HepG2 (cell line): ENCODE data around the gene KIAA1217. TPM values are rescaled to one million over a fixed set of nuclear protein-coding genes. Genes with fewer than 3 reads are reported as not detected.

Experiments
- ATAC-seq: fragments of 200-7000 bp; cut with Tn5 transposase; 3 replicates; pipeline ENCODE4 v1.9.1; 2020; ENCODE audit warnings: mild to moderate bottlenecking, moderate library complexity
- BruUV-seq: library from RNA; stranded (reverse); fragments of 400-500 nt; replicated peaks from 2 replicates; lab custom pipeline; 2021; lab: Mats Ljungman, UMichigan
- CTCF ChIA-PET: fragments of 300-600 bp; formaldehyde crosslinking; extraction: SDS; loops from one replicate; lab custom pipeline; 2021; ENCODE audit warnings: low total read pairs, inconsistent platforms, low intra/inter-chr PET ratio; lab: Yijun Ruan, JAX
- POLR2A ChIA-PET: fragments of 350-600 bp; sonication (Branson Sonifier 250); formaldehyde crosslinking; loops from one replicate; lab custom pipeline; 2020; ENCODE audit warnings: antibody characterized with exemption, inconsistent platforms; lab: Yijun Ruan, JAX
- DNase-seq: peaks from one replicate; pipeline ENCODE4 v3.0.0-alpha.2; 2015; ENCODE audit warnings: low spot score
- FAIRE-seq: peaks from 3 replicates; lab custom pipeline; 2011; peaks lifted over from hg19 to GRCh38; lab: Jason Lieb, UNC
- H2AFZ ChIP-seq: one replicate; pipeline ENCODE4 v1.6.1; 2011; ENCODE audit warnings: low read length, inconsistent platforms
- H3K27ac ChIP-seq: fragments of 300-600 bp; 3 replicates; pipeline ENCODE4 v1.8.0; 2011; ENCODE audit warnings: mixed run types, mild to moderate bottlenecking, mixed read lengths, low read length, inconsistent platforms; ENCODE audit not compliant: insufficient read depth; ENCODE audit errors: extremely low read length
- H3K27me3 ChIP-seq, 2 experiments: fragments of 200-600 bp in 1 of 2; 2 replicates in 1 of 2; 3 replicates in 1 of 2; pipeline versions ENCODE4 v1.6.0 to v1.8.0; 2011; ENCODE audit warnings: low read length in 2 of 2, mild to moderate bottlenecking in 2 of 2, moderate library complexity in 2 of 2, inconsistent platforms in 1 of 2; ENCODE audit not compliant: insufficient read depth in 2 of 2, control insufficient read depth in 1 of 2
- H3K36me3 ChIP-seq, 2 experiments: fragments of 200-600 bp in 1 of 2; replicated peaks in 1 of 2; 2 replicates in 1 of 2; 3 replicates in 1 of 2; pipeline versions ENCODE4 v1.5.1 to v1.8.0; 2011; ENCODE audit warnings: low read length in 2 of 2, inconsistent platforms in 1 of 2; ENCODE audit not compliant: insufficient read depth in 2 of 2, control insufficient read depth in 1 of 2
- H3K4me1 ChIP-seq: 2 replicates; pipeline ENCODE4 v1.5.1; 2012; ENCODE audit warnings: low read length, inconsistent platforms; ENCODE audit not compliant: insufficient read depth
- H3K4me2 ChIP-seq: 2 replicates; pipeline ENCODE4 v1.6.0; 2011; ENCODE audit warnings: low read depth, low read length, inconsistent platforms
- H3K4me3 ChIP-seq, 3 experiments: fragments of 200-600 bp in 1 of 3; sonication (generic), shearing (Covaris generic) in 1 of 3; replicated peaks in 1 of 3; 2 replicates each; pipeline ENCODE4 v1.5.1; 2011 to 2016; ENCODE audit warnings: low read length in 3 of 3, inconsistent platforms in 2 of 3, low read depth in 2 of 3, mild to moderate bottlenecking in 2 of 3, control low read depth in 1 of 3, mixed read lengths in 1 of 3; ENCODE audit not compliant: insufficient read depth in 1 of 3
- H3K79me2 ChIP-seq: one replicate; pipeline ENCODE4 v1.6.1; 2011; ENCODE audit warnings: low read length, inconsistent platforms; ENCODE audit not compliant: insufficient read depth
- H3K9ac ChIP-seq: 2 replicates; pipeline ENCODE4 v1.6.0; 2011; ENCODE audit warnings: mild to moderate bottlenecking, low read depth, low read length, inconsistent platforms; ENCODE audit not compliant: insufficient read depth
- H3K9me3 ChIP-seq: 2 replicates; pipeline ENCODE4 v1.5.1; 2012; ENCODE audit warnings: mild to moderate bottlenecking, low read length
- H4K20me1 ChIP-seq: 2 replicates; pipeline ENCODE4 v1.6.0; 2011; ENCODE audit warnings: inconsistent platforms, mild to moderate bottlenecking, low read length, moderate library complexity; ENCODE audit not compliant: insufficient read depth
- KLF6 ChIP-seq: IDR thresholded peaks from 2 replicates; pipeline ENCODE4 v1.8.0; 2016; ENCODE audit warnings: missing biosample characterization, missing genetic modification reagents
- MAFF ChIP-seq: IDR thresholded peaks from 2 replicates; pipeline ENCODE4 v1.6.1; 2011; ENCODE audit warnings: low read depth, low read length, improper control_type of control experiment
- MAFG ChIP-seq: sonication (generic); formaldehyde crosslinking; IDR thresholded peaks from 2 replicates; pipeline ENCODE4 v1.5.1; 2020; ENCODE audit warnings: mild to moderate bottlenecking, missing genetic modification reagents
- MAFK ChIP-seq, 2 experiments: IDR thresholded peaks in 1 of 2; conservative IDR thresholded peaks in 1 of 2; 2 replicates each; pipeline ENCODE4 v1.6.1; 2011; ENCODE audit warnings: improper control_type of control experiment in 2 of 2, low read length in 2 of 2
- NFE2 ChIP-seq: sonication (generic); formaldehyde crosslinking; IDR thresholded peaks from 2 replicates; pipeline ENCODE4 v1.4.0; 2020; ENCODE audit warnings: missing genetic modification reagents
- NFE2L2 ChIP-seq: fragments of 150-350 bp; IDR thresholded peaks from 2 replicates; pipeline ENCODE4 v1.6.1; 2014; ENCODE audit warnings: low read length
- NFKBIZ ChIP-seq: IDR thresholded peaks from 2 replicates; pipeline ENCODE4 v1.6.1; 2018; ENCODE audit warnings: missing genetic modification reagents, missing compliant biosample characterization
- ZNF484 ChIP-seq: sonication (generic); formaldehyde crosslinking; IDR thresholded peaks from 2 replicates; pipeline ENCODE4 v1.5.1; 2020; ENCODE audit warnings: mild to moderate bottlenecking, low read depth, missing genetic modification reagents, borderline replicate concordance
- WGBS: methylation state at CpG from one replicate; pipeline ENCODE4 v1.1.6; 2017; ENCODE audit warnings: low lambda C conversion rate; 5-methylcytosine and 5-hydroxymethylcytosine counted together
- in situ Hi-C: cut with HindIII; loops from 2 replicates; pipeline ENCODE4 v1.10.0; 2017; ENCODE audit warnings: low pct_unique_long_range_greater_than_20kb; ENCODE audit not compliant: extremely low pct_ligation_motif_present
- intact Hi-C: fragments of 100-400 bp; cut with micrococcal nuclease; formaldehyde crosslinking; loops from one replicate; pipeline ENCODE4 v1.10.0; 2022; ENCODE audit not compliant: unreplicated experiment
- polyA plus RNA-seq, 8 experiments: library from polyadenylated mRNA; depleted of rRNA in 3 of 8; stranded (reverse) in 7 of 8; unstranded in 1 of 8; fragments of >200 nt; fragmentation: Illumina TruSeq in 4 of 8; extraction: Trizol in 4 of 8; gene quantifications; 2 replicates each; pipeline versions ENCODE4 v1.2.1 to v1.2.3, GENCODE V29; 2011 to 2016; ENCODE audit warnings: low read depth in 4 of 8, missing spikeins in 1 of 8, mixed read lengths in 1 of 8; ENCODE audit not compliant: insufficient read depth in 1 of 8
- total RNA-seq, 5 experiments: library from RNA; depleted of rRNA; stranded (reverse); fragments of >200 nt; fragmentation: Illumina TruSeq; extraction: Trizol; gene quantifications; 2 replicates each; pipeline ENCODE4 v1.2.3, GENCODE V29; 2016; ENCODE audit warnings: low read depth in 1 of 5

Gene KIAA1217
- total and polyA plus RNA-seq, 2 of the 13 experiments (the other 11 are each of a cell fraction or from before 2014, with no cell fraction given), result 4.6 to 10.9 TPM

GRCh38 chr10:24292304-24293293 is 83.7 kb downstream of the KIAA1217 start:
- Histone ChIP-seq H4K20me1 (no peaks in the 10 kb centered on the region), H3K4me3 (no peak overlapping the region), H3K4me1 (0 out of 2 replicates have a peak, but pooled peaks cover 12% of the 10 kb centered on the region), H3K27ac (no peak overlapping the region), H3K27me3 (no peaks in the 10 kb centered on the region), H3K4me2 (no peak overlapping the region), H3K9ac (no peak overlapping the region), H3K79me2 (no peaks in the 10 kb centered on the region), H2AFZ (no peak overlapping the region), H3K9me3 (no peaks in the 10 kb centered on the region), H3K36me3 (peaks cover 1 to 4% of the 10 kb centered on the region in 2 experiments; a peak in 2 of 5 replicates)
- ATAC-seq (no peak), FAIRE-seq (no peak), DNase-seq (no peak)
- TF ChIP-seq ZNF484 (CRISPR knock-in tag) (no peak), NFE2 (CRISPR knock-in tag) (peak; percentile 79; the same call in 1 of the 2 replicates), NFKBIZ (CRISPR knock-in tag) (no peak), KLF6 (CRISPR knock-in tag) (no peak), MAFG (CRISPR knock-in tag) (peak; percentile 67), NFE2L2 (peak; percentile 97), MAFK (conservative IDR thresholded peaks at IDR 0.05 in 1 of 2, IDR thresholded peaks at IDR 0.05 in 1 of 2; ENCODE audit: low read length in 2 of 2) (peak; percentile 98), MAFF (peak; percentile 97)
- intact Hi-C loops, result no loop called here
- in situ Hi-C loops, result no loop called here
- POLR2A ChIA-PET, result no interaction called here
- CTCF ChIA-PET, result no interaction called here
- no TSS peak for BruUV-seq
- 92% methylated on average over 11 of the region's 11 CpGs for WGBS
